Activated T-cell treated with anti-CD3 and anti-CD28 coated beads, Interleukin-2, amount 50 U/mL, for 4 hours (primary cell): ENCODE results near the gene ALX4. TPM values are rescaled to one million over a fixed set of nuclear protein-coding genes. Genes with fewer than 3 reads are reported as not detected.

Experiments used
- ATAC-seq, 2 donors: fragments of 200-7000 bp; cut with Tn5 transposase; one replicate each; pipeline ENCODE4 v1.10.0; 2021
- DNase-seq: peaks from one replicate; pipeline ENCODE4 v3.0.0-alpha.2; 2020
- H3K27me3 Mint-ChIP-seq: one replicate; pipeline ENCODE4 v1.8.0; 2021; ENCODE audit warnings: low read depth, mixed read lengths
- H3K36me3 Mint-ChIP-seq: one replicate; pipeline ENCODE4 v1.8.0; 2022; ENCODE audit warnings: mixed read lengths; ENCODE audit not compliant: insufficient read depth
- H3K4me1 Mint-ChIP-seq: one replicate; pipeline ENCODE4 v1.8.0; 2021; ENCODE audit warnings: low read depth, mixed read lengths
- H3K4me3 Mint-ChIP-seq: one replicate; pipeline ENCODE4 v1.8.0; 2021; ENCODE audit warnings: mild to moderate bottlenecking, moderate library complexity, mixed read lengths
- H3K9me3 Mint-ChIP-seq: one replicate; pipeline ENCODE4 v1.8.0; 2021; ENCODE audit warnings: mixed read lengths
- total RNA-seq, 3 donors: library from RNA; stranded (reverse); gene quantifications; one replicate each; pipeline ENCODE4 v1.2.1, GENCODE V29; 2021

Gene ALX4
- not detected for total RNA-seq

- ATAC-seq (peak; percentile 29), DNase-seq (no peak)
- H3K9me3 Mint-ChIP-seq: no peaks in the 10 kb centered on the region
- no peaks in the 10 kb centered on the region for H3K36me3 Mint-ChIP-seq
- peaks cover 88% of the 10 kb centered on the region for H3K27me3 Mint-ChIP-seq
- H3K4me1 Mint-ChIP-seq: peaks cover 27% of the 10 kb centered on the region
- H3K4me3 Mint-ChIP-seq: peak within 1 kb of the TSS; percentile 38
Observed at GRCh38 chr11:44309478-44310205, at the start of gene ALX4. ALX4 (minus strand) TSS chr11:44310139; CDS start chr11:44310062, 77 bp downstream.

- DNase-seq (no peak), ATAC-seq (no peak)
- H3K27me3 Mint-ChIP-seq: peaks cover 16% of the 10 kb centered on the region
- H3K4me1 Mint-ChIP-seq: no peaks in the 10 kb centered on the region
- peaks cover 5% of the 10 kb centered on the region for H3K9me3 Mint-ChIP-seq
- no peaks in the 10 kb centered on the region for H3K36me3 Mint-ChIP-seq
- H3K4me3 Mint-ChIP-seq: no peak overlapping the region
Observed at GRCh38 chr11:44359162-44359561, 49.2 kb upstream of the ALX4 start.

GRCh38 chr11:44358713-44359112 is 48.8 kb upstream of the ALX4 start:
- Mint-ChIP-seq H3K27me3 (peaks cover 19% of the 10 kb centered on the region), H3K4me3 (no peak overlapping the region), H3K36me3 (no peaks in the 10 kb centered on the region), H3K9me3 (peaks cover 3% of the 10 kb centered on the region), H3K4me1 (no peaks in the 10 kb centered on the region)
- ATAC-seq (no peak), DNase-seq (no peak)

GRCh38 chr11:44357711-44358110 is 47.8 kb upstream of the ALX4 start:
- no peaks in the 10 kb centered on the region for H3K4me1 Mint-ChIP-seq
- H3K9me3 Mint-ChIP-seq: no peaks in the 10 kb centered on the region

GRCh38 chr11:44356351-44356750 is 46.4 kb upstream of the ALX4 start:
- no peak for DNase-seq
- no peak overlapping the region for H3K4me3 Mint-ChIP-seq
- H3K4me1 Mint-ChIP-seq: no peaks in the 10 kb centered on the region
- no peaks in the 10 kb centered on the region for H3K9me3 Mint-ChIP-seq
- peaks cover 20% of the 10 kb centered on the region for H3K27me3 Mint-ChIP-seq
- no peak for ATAC-seq
- H3K36me3 Mint-ChIP-seq: no peaks in the 10 kb centered on the region

More at GRCh38 chr11:44357711-44358110, 47.8 kb upstream of the ALX4 start:
- no peak for DNase-seq
- peaks cover 20% of the 10 kb centered on the region for H3K27me3 Mint-ChIP-seq
- H3K36me3 Mint-ChIP-seq: no peaks in the 10 kb centered on the region
- H3K4me3 Mint-ChIP-seq: no peak overlapping the region
- ATAC-seq: no peak

- Mint-ChIP-seq H3K4me3 (no peak overlapping the region), H3K4me1 (no peaks in the 10 kb centered on the region), H3K9me3 (no peaks in the 10 kb centered on the region), H3K27me3 (peaks cover 39% of the 10 kb centered on the region), H3K36me3 (no peaks in the 10 kb centered on the region)
- ATAC-seq (no peak), DNase-seq (no peak)
Observed at GRCh38 chr11:44351898-44352498, 42.1 kb upstream of the ALX4 start.

- Mint-ChIP-seq H3K36me3 (no peaks in the 10 kb centered on the region), H3K9me3 (no peaks in the 10 kb centered on the region), H3K4me1 (no peaks in the 10 kb centered on the region), H3K27me3 (peaks cover 41% of the 10 kb centered on the region), H3K4me3 (no peak overlapping the region)
- DNase-seq (no peak), ATAC-seq (no peak)
Observed at GRCh38 chr11:44351006-44351660, 41.2 kb upstream of the ALX4 start.

GRCh38 chr11:44349328-44349727 is 39.4 kb upstream of the ALX4 start:
- Mint-ChIP-seq H3K4me1 (no peaks in the 10 kb centered on the region), H3K36me3 (no peaks in the 10 kb centered on the region), H3K27me3 (peaks cover 34% of the 10 kb centered on the region), H3K4me3 (no peak overlapping the region), H3K9me3 (no peaks in the 10 kb centered on the region)
- DNase-seq (no peak), ATAC-seq (no peak)

GRCh38 chr11:44348721-44349120 is 38.8 kb upstream of the ALX4 start:
- peaks cover 32% of the 10 kb centered on the region for H3K27me3 Mint-ChIP-seq
- ATAC-seq: no peak
- DNase-seq: no peak
- no peak overlapping the region for H3K4me3 Mint-ChIP-seq
- no peaks in the 10 kb centered on the region for H3K9me3 Mint-ChIP-seq
- no peaks in the 10 kb centered on the region for H3K4me1 Mint-ChIP-seq
- H3K36me3 Mint-ChIP-seq: no peaks in the 10 kb centered on the region

- no peaks in the 10 kb centered on the region for H3K4me1 Mint-ChIP-seq
- H3K9me3 Mint-ChIP-seq: no peaks in the 10 kb centered on the region
- peaks cover 32% of the 10 kb centered on the region for H3K27me3 Mint-ChIP-seq
- ATAC-seq (no peak), DNase-seq (no peak)
- H3K36me3 Mint-ChIP-seq: no peaks in the 10 kb centered on the region
- no peak overlapping the region for H3K4me3 Mint-ChIP-seq
Observed at GRCh38 chr11:44348114-44348513, 38.2 kb upstream of the ALX4 start.

- Mint-ChIP-seq H3K27me3 (peaks cover 32% of the 10 kb centered on the region), H3K4me3 (no peak overlapping the region), H3K9me3 (no peaks in the 10 kb centered on the region), H3K4me1 (no peaks in the 10 kb centered on the region), H3K36me3 (no peaks in the 10 kb centered on the region)
- no peak for DNase-seq
- no peak for ATAC-seq
Observed at GRCh38 chr11:44347538-44347937, 37.6 kb upstream of the ALX4 start.

GRCh38 chr11:44346983-44347382 is 37.0 kb upstream of the ALX4 start:
- DNase-seq (no peak), ATAC-seq (no peak)
- Mint-ChIP-seq H3K4me1 (no peaks in the 10 kb centered on the region), H3K4me3 (no peak overlapping the region), H3K36me3 (no peaks in the 10 kb centered on the region), H3K27me3 (peaks cover 36% of the 10 kb centered on the region), H3K9me3 (no peaks in the 10 kb centered on the region)

- Mint-ChIP-seq H3K27me3 (peaks cover 31% of the 10 kb centered on the region), H3K4me3 (no peak overlapping the region), H3K9me3 (no peaks in the 10 kb centered on the region), H3K36me3 (no peaks in the 10 kb centered on the region), H3K4me1 (no peaks in the 10 kb centered on the region)
- DNase-seq (no peak), ATAC-seq (no peak)
Observed at GRCh38 chr11:44345781-44346180, 35.8 kb upstream of the ALX4 start.

- Mint-ChIP-seq H3K4me3 (no peak overlapping the region), H3K4me1 (no peaks in the 10 kb centered on the region), H3K9me3 (no peaks in the 10 kb centered on the region), H3K27me3 (peaks cover 25% of the 10 kb centered on the region), H3K36me3 (no peaks in the 10 kb centered on the region)
- ATAC-seq: no peak
- DNase-seq: no peak
Observed at GRCh38 chr11:44344921-44345320, 35.0 kb upstream of the ALX4 start.

GRCh38 chr11:44344423-44344820 is 34.5 kb upstream of the ALX4 start:
- no peaks in the 10 kb centered on the region for H3K4me1 Mint-ChIP-seq
- no peaks in the 10 kb centered on the region for H3K36me3 Mint-ChIP-seq
- H3K9me3 Mint-ChIP-seq: no peaks in the 10 kb centered on the region
- peaks cover 23% of the 10 kb centered on the region for H3K27me3 Mint-ChIP-seq
- no peak overlapping the region for H3K4me3 Mint-ChIP-seq
- DNase-seq (no peak), ATAC-seq (no peak)
